Measurements from ENCODE around the gene EIF2S1.

The EIF2S1 gene

DNA sequence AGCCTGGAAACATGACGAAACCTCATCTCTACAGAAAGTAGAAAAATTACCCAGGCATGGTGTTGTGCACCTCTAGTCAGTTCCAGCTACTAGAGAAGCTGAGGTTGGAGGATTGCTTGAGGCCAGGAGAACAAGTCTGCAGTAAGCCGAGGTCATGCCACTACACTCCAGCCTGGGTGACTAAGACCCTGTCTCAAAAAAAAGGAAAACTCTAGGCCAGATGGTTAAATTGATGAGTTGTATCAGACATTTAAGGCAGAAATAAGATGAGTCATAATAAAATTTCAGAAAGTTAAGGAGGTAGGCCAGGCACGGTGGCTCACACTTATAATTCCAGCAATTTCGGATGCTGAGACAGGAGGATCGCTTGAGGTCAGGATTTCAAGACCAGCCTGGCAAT, 10.7 kb downstream of the EIF2S1 start:
- FAIRE-seq, result no peak
- no peak for DNase-seq (ENCODE audit: insufficient read length, low spot score)

DNA sequence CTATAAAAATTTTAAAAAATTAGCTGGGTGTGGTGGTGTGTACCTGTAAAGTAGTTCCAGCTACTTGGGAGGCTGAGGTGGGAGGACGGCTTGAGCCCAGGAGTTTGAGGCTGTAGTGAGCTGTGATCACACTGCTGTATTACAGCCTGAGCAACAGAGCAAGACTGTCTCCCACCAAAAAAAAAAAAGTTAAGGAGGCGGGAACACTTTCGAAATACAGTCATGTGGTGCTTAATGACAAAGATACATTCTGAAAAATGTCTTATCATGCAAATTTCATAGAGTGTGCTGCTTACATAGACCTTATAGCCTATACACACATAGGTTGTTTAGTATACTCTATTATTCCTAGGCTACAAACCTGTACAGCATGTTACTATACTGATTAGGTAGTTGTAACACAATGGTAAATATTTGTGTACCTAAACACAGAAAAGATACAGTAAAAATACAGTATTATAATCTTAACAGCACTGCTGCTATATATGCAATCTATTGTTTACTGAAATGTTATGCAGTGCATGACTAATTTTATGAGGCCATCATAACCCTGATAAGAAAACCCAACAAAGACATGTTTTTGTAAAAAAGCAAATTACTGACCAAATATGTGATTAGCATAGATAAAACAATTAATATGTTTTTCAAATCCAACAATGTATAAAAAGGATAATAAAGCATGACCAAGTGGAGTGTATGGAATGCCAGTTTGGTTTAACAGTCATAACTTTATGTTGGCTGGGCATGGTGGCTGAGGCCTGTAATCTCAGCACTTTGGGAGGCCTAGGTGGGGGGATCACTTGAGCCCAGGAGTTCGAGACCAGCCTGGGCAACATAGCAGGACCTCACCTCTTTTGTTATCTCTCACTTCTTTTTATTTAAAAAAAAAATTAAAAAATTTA, 11.4 kb downstream of the EIF2S1 start:
- DNase-seq (ENCODE audit: insufficient read length, low spot score) (no peak), FAIRE-seq (no peak)
- no peak for TF ChIP-seq POLR2A (IDR thresholded peaks at IDR 0.05; ENCODE audit: low read depth, low read length)
- TF ChIP-seq POU2F2 (IDR thresholded peaks at IDR 0.05; ENCODE audit: low read depth, low read length), result no peak
- TF ChIP-seq PAX5 (IDR thresholded peaks at IDR 0.05; ENCODE audit: insufficient read depth, low read length, severe bottlenecking), result no peak
- no peak for TF ChIP-seq TAF1 (IDR thresholded peaks at IDR 0.05; ENCODE audit: low read depth, low read length)
- no peak for TF ChIP-seq POLR2AphosphoS5 (IDR thresholded peaks at IDR 0.05; ENCODE audit: low read depth, low read length)
- TF ChIP-seq SPI1 (IDR thresholded peaks at IDR 0.05; ENCODE audit: low read depth, low read length), result no peak

More for the DNA sequence above, 10.7 kb downstream of the EIF2S1 start:
- TF ChIP-seq POLR2AphosphoS5 (IDR thresholded peaks at IDR 0.05; ENCODE audit: low read depth, low read length) (no peak), SPI1 (IDR thresholded peaks at IDR 0.05; ENCODE audit: low read depth, low read length) (no peak), POLR2A (IDR thresholded peaks at IDR 0.05; ENCODE audit: low read depth, low read length) (no peak), POU2F2 (IDR thresholded peaks at IDR 0.05; ENCODE audit: low read depth, low read length) (no peak), TAF1 (IDR thresholded peaks at IDR 0.05; ENCODE audit: low read depth, low read length) (no peak), PAX5 (IDR thresholded peaks at IDR 0.05; ENCODE audit: insufficient read depth, low read length, severe bottlenecking) (no peak)

DNA sequence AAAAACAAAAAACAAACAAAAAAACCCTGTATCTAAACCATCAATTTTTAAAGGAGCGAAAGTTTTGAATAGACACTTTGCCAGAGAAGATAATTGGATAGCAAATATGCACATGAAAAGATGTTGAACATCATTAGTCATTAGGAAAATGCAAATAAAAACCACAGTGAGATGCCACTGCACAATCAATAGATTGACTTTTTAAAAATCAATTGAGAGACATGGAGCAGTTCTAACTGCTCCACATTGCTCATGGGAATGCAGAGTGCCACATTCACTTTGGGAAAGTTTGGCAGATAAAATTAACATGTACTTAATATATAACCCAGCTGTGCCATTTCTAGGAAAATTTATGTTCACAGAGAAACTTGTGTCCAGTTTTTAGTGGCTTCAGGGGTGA, 12.7 kb downstream of the EIF2S1 start:
- FAIRE-seq, result no peak
- DNase-seq (ENCODE audit: insufficient read length, low spot score), result no peak

DNA sequence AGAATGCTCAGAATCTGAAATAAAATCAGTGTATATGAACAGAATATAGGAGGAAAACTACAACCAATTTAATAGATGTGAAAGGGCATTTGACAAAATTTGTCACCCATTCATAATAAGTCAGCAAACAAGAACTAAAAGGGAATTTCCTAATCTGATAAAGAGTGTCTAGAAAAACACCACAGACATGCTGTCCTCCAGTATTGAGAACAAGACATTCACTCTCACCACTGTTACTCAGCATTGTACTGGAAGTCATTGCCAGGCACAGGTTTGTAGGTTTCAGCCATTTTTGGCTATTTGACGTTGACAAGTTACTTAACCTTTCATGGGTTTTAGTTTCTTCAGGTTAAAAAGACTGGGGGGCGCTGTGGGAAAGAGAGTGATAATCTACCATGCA, 13.2 kb downstream of the EIF2S1 start:
- FAIRE-seq (no peak), DNase-seq (ENCODE audit: insufficient read length, low spot score) (no peak)
- TF ChIP-seq POU2F2 (IDR thresholded peaks at IDR 0.05; ENCODE audit: low read depth, low read length) (no peak), TAF1 (IDR thresholded peaks at IDR 0.05; ENCODE audit: low read depth, low read length) (no peak), PAX5 (IDR thresholded peaks at IDR 0.05; ENCODE audit: insufficient read depth, low read length, severe bottlenecking) (no peak), POLR2A (IDR thresholded peaks at IDR 0.05; ENCODE audit: low read depth, low read length) (no peak), SPI1 (IDR thresholded peaks at IDR 0.05; ENCODE audit: low read depth, low read length) (no peak), POLR2AphosphoS5 (IDR thresholded peaks at IDR 0.05; ENCODE audit: low read depth, low read length) (no peak)

More for the DNA sequence above, 12.7 kb downstream of the EIF2S1 start:
- TF ChIP-seq SPI1 (IDR thresholded peaks at IDR 0.05; ENCODE audit: low read depth, low read length) (no peak), POLR2A (IDR thresholded peaks at IDR 0.05; ENCODE audit: low read depth, low read length) (no peak), TAF1 (IDR thresholded peaks at IDR 0.05; ENCODE audit: low read depth, low read length) (no peak), PAX5 (IDR thresholded peaks at IDR 0.05; ENCODE audit: insufficient read depth, low read length, severe bottlenecking) (no peak), POU2F2 (IDR thresholded peaks at IDR 0.05; ENCODE audit: low read depth, low read length) (no peak), POLR2AphosphoS5 (IDR thresholded peaks at IDR 0.05; ENCODE audit: low read depth, low read length) (no peak)

DNA sequence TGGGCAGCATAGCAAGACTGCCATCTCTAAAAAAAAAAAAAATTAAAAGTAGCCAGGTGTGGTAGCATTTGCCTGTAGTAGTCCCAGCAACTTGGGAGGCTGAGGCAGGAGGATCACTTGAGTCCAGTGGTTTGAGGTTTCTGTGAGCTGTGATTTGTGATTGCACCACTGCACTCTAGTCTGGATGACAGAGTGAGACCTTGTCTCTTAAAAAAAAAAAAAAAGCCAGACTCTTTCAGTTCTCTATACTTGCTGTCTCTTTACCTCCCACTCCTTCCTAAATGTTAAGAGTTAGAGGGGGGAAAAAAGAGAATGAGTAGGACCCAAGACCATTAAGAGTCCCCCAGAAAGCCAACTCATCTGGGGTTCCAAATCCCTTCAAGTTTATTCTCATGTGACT, 17.8 kb downstream of the EIF2S1 start:
- TF ChIP-seq SPI1 (IDR thresholded peaks at IDR 0.05; ENCODE audit: low read depth, low read length) (peak; percentile 73), TAF1 (IDR thresholded peaks at IDR 0.05; ENCODE audit: low read depth, low read length) (no peak), POLR2A (IDR thresholded peaks at IDR 0.05; ENCODE audit: low read depth, low read length) (no peak), POLR2AphosphoS5 (IDR thresholded peaks at IDR 0.05; ENCODE audit: low read depth, low read length) (no peak)
- FAIRE-seq, result peak; percentile 40
- DNase-seq (ENCODE audit: insufficient read length, low spot score), result no peak

DNA sequence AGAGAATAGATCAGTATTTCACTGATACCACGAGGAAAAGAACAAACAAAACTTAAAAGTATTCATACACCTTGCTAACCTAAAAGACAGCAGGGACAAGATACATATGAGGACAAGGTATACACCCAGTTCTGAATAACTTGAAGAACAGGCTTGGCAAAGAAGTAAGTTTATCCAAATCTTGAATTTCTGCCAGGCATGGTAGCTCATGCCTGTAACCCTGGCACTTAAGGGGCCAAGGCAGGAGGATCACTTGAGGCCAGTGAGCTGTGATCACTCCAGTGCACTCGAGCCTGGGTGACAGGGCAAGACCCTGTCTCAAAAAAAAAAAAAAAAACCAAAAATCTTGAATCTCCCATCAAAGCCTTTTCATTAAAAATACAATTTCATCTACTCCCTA, 25.0 kb downstream of the EIF2S1 start:
- DNase-seq (ENCODE audit: insufficient read length, low spot score), result no peak
- TF ChIP-seq TAF1 (IDR thresholded peaks at IDR 0.05; ENCODE audit: low read depth, low read length) (no peak), POU2F2 (IDR thresholded peaks at IDR 0.05; ENCODE audit: low read depth, low read length) (no peak), POLR2A (IDR thresholded peaks at IDR 0.05; ENCODE audit: low read depth, low read length) (no peak), SPI1 (IDR thresholded peaks at IDR 0.05; ENCODE audit: low read depth, low read length) (no peak), PAX5 (IDR thresholded peaks at IDR 0.05; ENCODE audit: insufficient read depth, low read length, severe bottlenecking) (no peak), POLR2AphosphoS5 (IDR thresholded peaks at IDR 0.05; ENCODE audit: low read depth, low read length) (no peak)
- FAIRE-seq, result no peak

DNA sequence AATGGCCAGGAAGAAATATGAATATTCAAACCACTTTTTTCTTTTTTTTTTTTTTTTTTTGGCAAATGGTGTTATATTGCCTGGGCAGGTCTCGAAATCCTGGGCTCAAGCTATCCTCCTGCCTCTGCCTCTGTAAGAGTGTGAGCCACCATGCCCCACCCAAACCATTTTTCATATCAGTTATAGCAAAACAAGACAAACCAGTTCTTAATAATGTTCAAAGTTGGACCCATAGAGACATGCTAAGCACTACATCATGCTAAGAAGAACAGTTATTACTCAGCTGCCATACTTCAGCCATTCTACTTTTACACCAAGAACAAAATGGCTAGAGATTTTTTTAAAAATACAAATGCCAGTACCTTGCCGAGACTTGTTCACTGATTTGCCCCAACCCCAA, 25.5 kb downstream of the EIF2S1 start:
- no peak for FAIRE-seq
- TF ChIP-seq PAX5 (IDR thresholded peaks at IDR 0.05; ENCODE audit: insufficient read depth, low read length, severe bottlenecking), result no peak
- TF ChIP-seq TAF1 (IDR thresholded peaks at IDR 0.05; ENCODE audit: low read depth, low read length), result no peak
- TF ChIP-seq SPI1 (IDR thresholded peaks at IDR 0.05; ENCODE audit: low read depth, low read length), result no peak
- TF ChIP-seq POU2F2 (IDR thresholded peaks at IDR 0.05; ENCODE audit: low read depth, low read length), result no peak
- TF ChIP-seq POLR2A (IDR thresholded peaks at IDR 0.05; ENCODE audit: low read depth, low read length), result no peak
- TF ChIP-seq POLR2AphosphoS5 (IDR thresholded peaks at IDR 0.05; ENCODE audit: low read depth, low read length), result no peak
- DNase-seq (ENCODE audit: insufficient read length, low spot score), result no peak

DNA sequence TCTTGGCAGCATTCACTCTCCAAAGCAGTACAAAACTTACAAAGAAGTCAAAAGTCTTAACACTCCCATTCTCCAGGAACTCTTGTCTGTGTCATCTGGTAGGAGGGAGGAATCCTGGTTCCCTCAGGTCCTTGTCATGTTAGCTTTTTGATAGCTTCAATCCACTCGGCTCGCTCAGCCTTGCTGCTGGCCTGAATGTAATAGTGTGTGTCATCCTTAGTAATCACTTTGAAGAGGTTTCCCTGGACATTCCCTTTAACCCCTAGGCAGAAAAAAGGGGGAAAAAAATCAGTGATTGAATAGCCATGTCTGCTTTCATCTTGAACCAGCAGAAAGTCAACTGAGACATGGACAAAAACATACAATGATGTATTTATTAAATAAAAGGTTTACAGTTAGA, 27.1 kb downstream of the EIF2S1 start:
- FAIRE-seq, result no peak
- no peak for DNase-seq (ENCODE audit: insufficient read length, low spot score)
- TF ChIP-seq PAX5 (IDR thresholded peaks at IDR 0.05; ENCODE audit: insufficient read depth, low read length, severe bottlenecking), result no peak
- TF ChIP-seq POLR2AphosphoS5 (IDR thresholded peaks at IDR 0.05; ENCODE audit: low read depth, low read length), result no peak
- TF ChIP-seq POLR2A (IDR thresholded peaks at IDR 0.05; ENCODE audit: low read depth, low read length), result no peak
- TF ChIP-seq TAF1 (IDR thresholded peaks at IDR 0.05; ENCODE audit: low read depth, low read length), result no peak
- TF ChIP-seq POU2F2 (IDR thresholded peaks at IDR 0.05; ENCODE audit: low read depth, low read length), result no peak
- no peak for TF ChIP-seq SPI1 (IDR thresholded peaks at IDR 0.05; ENCODE audit: low read depth, low read length)

DNA sequence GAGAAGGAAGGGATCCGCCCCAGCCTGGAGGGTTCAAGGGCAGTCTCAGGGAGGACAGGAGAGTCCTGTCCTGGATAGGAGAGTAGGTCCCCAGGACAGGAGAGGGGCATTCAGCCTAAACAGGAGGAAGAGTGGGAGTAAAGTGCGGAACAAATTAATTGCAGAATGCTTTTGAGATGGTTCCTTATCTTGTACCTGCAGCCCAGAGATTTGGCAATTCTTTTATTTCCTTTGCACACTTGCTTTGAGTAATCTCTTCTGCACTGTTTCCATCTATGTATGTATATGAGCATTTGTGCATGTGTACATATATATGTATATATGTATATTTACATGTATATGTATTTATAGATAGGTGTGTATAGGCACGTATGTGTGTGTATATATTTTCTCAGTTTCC, 29.1 kb downstream of the EIF2S1 start:
- FAIRE-seq, result no peak
- DNase-seq (ENCODE audit: insufficient read length, low spot score), result no peak
- TF ChIP-seq SPI1 (IDR thresholded peaks at IDR 0.05; ENCODE audit: low read depth, low read length), result no peak
- TF ChIP-seq TAF1 (IDR thresholded peaks at IDR 0.05; ENCODE audit: low read depth, low read length), result no peak
- no peak for TF ChIP-seq PAX5 (IDR thresholded peaks at IDR 0.05; ENCODE audit: insufficient read depth, low read length, severe bottlenecking)
- no peak for TF ChIP-seq POLR2AphosphoS5 (IDR thresholded peaks at IDR 0.05; ENCODE audit: low read depth, low read length)
- TF ChIP-seq POU2F2 (IDR thresholded peaks at IDR 0.05; ENCODE audit: low read depth, low read length), result no peak
- TF ChIP-seq POLR2A (IDR thresholded peaks at IDR 0.05; ENCODE audit: low read depth, low read length), result no peak
